IMR-90 (cell line): ENCODE data around the gene ADAMTS17. TPM values are rescaled to one million over a fixed set of nuclear protein-coding genes. Genes with fewer than 3 reads are reported as not detected.

Experiments used
- ATAC-seq: fragments of 200-7000 bp; cut with Tn5 transposase; 2 replicates; pipeline ENCODE4 v1.9.1; 2020; ENCODE audit warnings: low read depth, mild to moderate bottlenecking, moderate library complexity
- BruUV-seq: library from RNA; stranded (reverse); fragments of 400-500 nt; replicated peaks from 2 replicates; lab custom pipeline; 2021; lab: Mats Ljungman, UMichigan
- CTCF ChIA-PET: fragments of 300-600 bp; formaldehyde crosslinking; extraction: SDS; loops from one replicate; lab custom pipeline; 2021; ENCODE audit warnings: antibody characterized with exemption; lab: Yijun Ruan, JAX
- POLR2A ChIA-PET: fragments of 300-600 bp; sonication (Branson Sonifier 250); formaldehyde crosslinking; loops from one replicate; lab custom pipeline; 2022; ENCODE audit warnings: antibody characterized with exemption; ENCODE audit not compliant: unreplicated experiment; lab: Charles Lee
- DNase-seq: peaks from one replicate; pipeline ENCODE4 v3.0.0; 2013
- H2AFZ ChIP-seq: replicated peaks from 2 replicates; pipeline ENCODE3; 2013; ENCODE audit warnings: low read length, mild to moderate bottlenecking; ENCODE audit not compliant: poor library complexity
- H2AK5ac ChIP-seq: 2 replicates; pipeline ENCODE4 v1.6.1; 2013; ENCODE audit warnings: low read depth, low read length, inconsistent platforms
- H2AK9ac ChIP-seq: replicated peaks from 2 replicates; pipeline ENCODE3; 2013; ENCODE audit warnings: mild to moderate bottlenecking, low read depth, low read length, moderate library complexity; ENCODE audit not compliant: poor library complexity
- H2BK120ac ChIP-seq: 2 replicates; pipeline ENCODE4 v1.6.1; 2013; ENCODE audit warnings: low read depth, low read length, inconsistent platforms
- H2BK15ac ChIP-seq: 3 replicates; pipeline ENCODE4 v1.6.1; 2013; ENCODE audit warnings: low read depth, low read length, inconsistent platforms
- H2BK20ac ChIP-seq: 2 replicates; pipeline ENCODE4 v1.6.1; 2013; ENCODE audit warnings: low read depth, mild to moderate bottlenecking, inconsistent platforms, low read length, moderate library complexity
- H2BK5ac ChIP-seq: 2 replicates; pipeline ENCODE4 v1.6.1; 2013; ENCODE audit warnings: mild to moderate bottlenecking, low read depth, low read length, inconsistent platforms; ENCODE audit not compliant: poor library complexity, severe bottlenecking
- H3K14ac ChIP-seq: replicated peaks from 2 replicates; pipeline ENCODE4 v1.6.1; 2013; ENCODE audit warnings: low read depth, low read length, inconsistent platforms
- H3K18ac ChIP-seq: 2 replicates; pipeline ENCODE4 v1.6.1; 2013; ENCODE audit warnings: low read depth, low read length, control low read depth
- H3K23ac ChIP-seq: 2 replicates; pipeline ENCODE4 v1.6.1; 2013; ENCODE audit warnings: low read depth, low read length, inconsistent platforms
- H3K27ac ChIP-seq: 2 replicates; pipeline ENCODE4 v1.5.1; 2013; ENCODE audit warnings: mild to moderate bottlenecking, control low read depth, low read length; ENCODE audit not compliant: insufficient read depth
- H3K27me3 ChIP-seq: 2 replicates; pipeline ENCODE4 v1.6.1; 2013; ENCODE audit warnings: low read length; ENCODE audit not compliant: control insufficient read depth, insufficient read depth
- H3K36me3 ChIP-seq: 2 replicates; pipeline ENCODE4 v1.6.1; 2013; ENCODE audit warnings: low read length, mixed read lengths; ENCODE audit not compliant: control insufficient read depth, insufficient read depth
- H3K4ac ChIP-seq: 2 replicates; pipeline ENCODE4 v1.6.1; 2013; ENCODE audit warnings: low read depth, low read length, inconsistent platforms
- H3K4me1 ChIP-seq: 2 replicates; pipeline ENCODE4 v1.6.1; 2013; ENCODE audit warnings: low read length, mixed read lengths; ENCODE audit not compliant: control insufficient read depth, insufficient read depth
- H3K4me2 ChIP-seq: 2 replicates; pipeline ENCODE4 v1.6.1; 2013; ENCODE audit warnings: low read depth, mild to moderate bottlenecking, control low read depth, low read length, moderate library complexity
- H3K4me3 ChIP-seq: 2 replicates; pipeline ENCODE4 v1.5.1; 2013; ENCODE audit warnings: low read depth, mild to moderate bottlenecking, control low read depth, low read length, moderate library complexity; ENCODE audit not compliant: insufficient read depth
- H3K56ac ChIP-seq: 2 replicates; pipeline ENCODE4 v1.6.1; 2013; ENCODE audit warnings: low read length, inconsistent platforms; ENCODE audit not compliant: insufficient read depth; ENCODE audit errors: extremely low read depth
- H3K79me1 ChIP-seq, 2 experiments: 2 replicates each; pipeline ENCODE4 v1.6.1; 2013; ENCODE audit warnings: low read length in 2 of 2, inconsistent platforms in 1 of 2, low read depth in 1 of 2
- H3K9ac ChIP-seq: 2 replicates; pipeline ENCODE4 v1.6.1; 2013; ENCODE audit warnings: low read depth, low read length, control low read depth
- H3K9me1 ChIP-seq: 2 replicates; pipeline ENCODE4 v1.6.1; 2013; ENCODE audit warnings: low read length, inconsistent platforms; ENCODE audit not compliant: insufficient read depth
- H3K9me3 ChIP-seq: 2 replicates; pipeline ENCODE4 v1.6.1; 2013; ENCODE audit warnings: low read length; ENCODE audit not compliant: control insufficient read depth, insufficient read depth
- H4K20me1 ChIP-seq: 2 replicates; pipeline ENCODE4 v1.6.1; 2013; ENCODE audit warnings: low read length, inconsistent platforms; ENCODE audit not compliant: insufficient read depth
- H4K5ac ChIP-seq: 2 replicates; pipeline ENCODE4 v1.6.1; 2013; ENCODE audit warnings: mild to moderate bottlenecking, low read depth, low read length, control low read depth
- H4K8ac ChIP-seq, 2 experiments: 2 replicates each; pipeline ENCODE4 v1.6.1; 2013; ENCODE audit warnings: low read depth in 2 of 2, low read length in 2 of 2, control low read depth in 1 of 2, inconsistent platforms in 1 of 2
- H4K91ac ChIP-seq: 2 replicates; pipeline ENCODE4 v1.6.1; 2013; ENCODE audit warnings: low read depth, low read length, inconsistent platforms; ENCODE audit not compliant: insufficient read depth
- MAZ ChIP-seq: IDR thresholded peaks from 2 replicates; pipeline ENCODE4 v1.6.1; 2012; ENCODE audit warnings: low read depth, mild to moderate bottlenecking, low read length, improper control_type of control experiment, moderate library complexity, borderline replicate concordance
- WGBS, 2 experiments: methylation state at CpG; one replicate each; pipeline versions ENCODE4 v1.1.5 to v1.1.7; 2013; ENCODE audit warnings: missing lambda C conversion rate in 2 of 2; ENCODE audit not compliant: insufficient read length in 1 of 2; ENCODE audit errors: extremely low coverage in 2 of 2; 5-methylcytosine and 5-hydroxymethylcytosine counted together
- dilution Hi-C: fragments of 300-500 bp; cut with HindIII; formaldehyde crosslinking; loops from one replicate; pipeline ENCODE4 v1.14.3; 2018; ENCODE audit warnings: low sequenced_read_pairs; ENCODE audit not compliant: unreplicated experiment
- in situ Hi-C: fragments of 300-500 bp; cut with MboI; formaldehyde crosslinking; loops from 3 replicates; pipeline ENCODE4 v1.14.3; 2019; ENCODE audit warnings: low sequenced_read_pairs, inconsistent platforms, mixed read lengths
- intact Hi-C: fragments of 100-400 bp; cut with micrococcal nuclease; formaldehyde crosslinking; loops from 2 replicates; pipeline ENCODE4 v1.10.0; 2022
- polyA plus RNA-seq, 3 experiments: library from polyadenylated mRNA; depleted of rRNA; stranded (reverse); fragments of >200 nt; gene quantifications; 2 replicates each; pipeline ENCODE4 v1.2.3, GENCODE V29; 2012; ENCODE audit warnings: low replicate concordance in 1 of 3
- total RNA-seq: library from RNA; depleted of rRNA; stranded (reverse); fragments of >200 nt; gene quantifications from 2 replicates; pipeline ENCODE4 v1.2.3, GENCODE V29; 2012

ADAMTS17 gene
- total and polyA plus RNA-seq, 2 of the 4 experiments (the other 2 are of a cell fraction): 0.03 TPM; not detected in 1

GRCh38 chr15:100152463-100152862 lies 189.3 kb downstream of the ADAMTS17 start:
- Histone ChIP-seq H2AFZ (no peak overlapping the region), H4K8ac (no peak overlapping the region), H3K9me1 (no peaks in the 10 kb centered on the region), H4K91ac (no peak overlapping the region), H4K5ac (no peak overlapping the region), H3K4me3 (no peak overlapping the region), H3K4me2 (no peak overlapping the region), H2AK5ac (no peak overlapping the region), H3K27me3 (no peaks in the 10 kb centered on the region), H3K27ac (no peak overlapping the region), H2BK120ac (no peak overlapping the region), H2AK9ac (no peak overlapping the region), H3K4me1 (no peaks in the 10 kb centered on the region), H2BK20ac (no peak overlapping the region), H3K4ac (no peak overlapping the region), H3K14ac (no peak overlapping the region), H3K23ac (no peak overlapping the region), H3K9me3 (peaks cover 25% of the 10 kb centered on the region), H3K79me1 (no peaks in the 10 kb centered on the region), H4K20me1 (no peaks in the 10 kb centered on the region), H3K9ac (no peak overlapping the region), H3K36me3 (no peaks in the 10 kb centered on the region), H2BK5ac (no peak overlapping the region), H2BK15ac (no peak overlapping the region), H3K18ac (no peak overlapping the region), H3K56ac (no peak overlapping the region)
- in situ Hi-C loops (no loop called here), intact Hi-C loops (no loop called here), dilution Hi-C loops (no loop called here)
- ChIA-PET CTCF (no interaction called here), POLR2A (no interaction called here)
- no TSS peak for BruUV-seq
- ATAC-seq (no peak), DNase-seq (no peak)
- no peak for TF ChIP-seq MAZ
- WGBS, 2 experiments: no CpG with 5 or more reads among the region's 8 CpGs
